GM18861 (cell line): ENCODE data around the gene ARSA.
"Not testable (repeated sequence)": the region's sequence is repeated elsewhere in the genome, so short reads cannot be mapped to it uniquely, and the experiment has no call there.

Experiments
- ATAC-seq: cut with Tn5 transposase; IDR thresholded peaks from one replicate; pipeline ENCODE4 v1.9.1; 2021; ENCODE audit not compliant: unreplicated experiment

The ARSA gene

GRCh38 chr22:50656122-50657070, 28.4 kb upstream of the ARSA start:
- no peak for ATAC-seq

- not testable (repeated sequence) for ATAC-seq
Observed at GRCh38 chr22:50654664-50655063, 26.7 kb upstream of the ARSA start.

- no peak for ATAC-seq
Observed at GRCh38 chr22:50653256-50653655, 25.3 kb upstream of the ARSA start.

GRCh38 chr22:50643821-50644101, 15.8 kb upstream of the ARSA start:
- ATAC-seq = not testable (repeated sequence)

- not testable (repeated sequence) for ATAC-seq
Observed at GRCh38 chr22:50643021-50643820, 15.3 kb upstream of the ARSA start.

GRCh38 chr22:50641696-50642607, 14.0 kb upstream of the ARSA start:
- no peak for ATAC-seq

GRCh38 chr22:50640857-50641647, 13.1 kb upstream of the ARSA start:
- no peak for ATAC-seq

GRCh38 chr22:50640296-50640695, 12.3 kb upstream of the ARSA start:
- ATAC-seq = not testable (repeated sequence)

- ATAC-seq = no peak
Observed at GRCh38 chr22:50635591-50635990, 7.6 kb upstream of the ARSA start.

- ATAC-seq = no peak
Observed at GRCh38 chr22:50633771-50634170, 5.8 kb upstream of the ARSA start.

- no peak for ATAC-seq
Observed at GRCh38 chr22:50633086-50633485, 5.1 kb upstream of the ARSA start.

- ATAC-seq = no peak
Observed at GRCh38 chr22:50630376-50630775, 2.4 kb upstream of the ARSA start.

GRCh38 chr22:50628543-50629134, 687 bp upstream of the ARSA start:
- ATAC-seq = no peak

- no peak for ATAC-seq
Observed at GRCh38 chr22:50626850-50627641, 906 bp downstream of the ARSA start.

- no peak for ATAC-seq
Observed at GRCh38 chr22:50626314-50626849, 1.6 kb downstream of the ARSA start.

- ATAC-seq = no peak
Observed at GRCh38 chr22:50625568-50626313, 2.2 kb downstream of the ARSA start.

- no peak for ATAC-seq
Observed at GRCh38 chr22:50625131-50625567, 2.8 kb downstream of the ARSA start.
